ENCODE results near the gene PPIP5K1. TPM values are rescaled to one million over a fixed set of nuclear protein-coding genes. Genes with fewer than 3 reads are reported as not detected.
A peak's percentile ranks its signal among the peaks of the same experiment; 100 is the strongest.
"Not testable (repeated sequence)": the region's sequence is repeated elsewhere in the genome, so short reads cannot be mapped to it uniquely, and the experiment has no call there.

Gene PPIP5K1
- total and polyA plus RNA-seq, 3 donors from 2014 or later = 44.9 to 165 (median 138) TPM

DNA sequence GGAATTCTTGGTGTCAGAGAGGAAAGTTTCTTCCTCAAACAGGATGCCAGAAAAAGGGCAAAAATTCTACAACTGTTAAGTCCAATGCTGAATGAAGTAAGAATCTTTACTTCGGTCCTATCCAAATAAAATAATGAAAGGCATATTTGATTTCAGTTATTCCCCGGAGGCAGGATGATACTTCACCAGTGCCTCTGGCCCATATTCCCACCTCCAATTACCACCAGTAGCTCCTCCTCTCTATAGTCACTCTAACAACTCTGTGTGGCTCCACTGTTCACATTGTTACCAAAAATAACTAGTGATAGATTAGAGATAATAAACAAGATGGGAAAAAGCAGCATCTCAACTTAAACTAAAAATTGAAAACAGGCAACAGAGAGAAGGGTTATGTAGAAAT is 51.9 kb downstream of the PPIP5K1 start:
- no peak overlapping the region for H3K27ac ChIP-seq
- 85 to 90% methylated on average over 2 of the region's 2 CpGs for WGBS, 2 donors
- TF ChIP-seq CTCF (IDR thresholded peaks at IDR 0.05) (no peak), POLR2A (IDR thresholded peaks at IDR 0.05) (no peak)
- no peaks in the 10 kb centered on the region for H3K36me3 ChIP-seq (ENCODE audit: low read depth, missing control alignments)
- no peak for DNase-seq
- H3K27me3 ChIP-seq = no peaks in the 10 kb centered on the region
- H3K4me1 ChIP-seq = no peaks in the 10 kb centered on the region
- intact Hi-C loops (cut with DNase I; ENCODE audit: low total_unique reads) = no loop called here
- no peaks in the 10 kb centered on the region for H3K9me3 ChIP-seq
- H3K4me3 ChIP-seq = no peak overlapping the region

DNA sequence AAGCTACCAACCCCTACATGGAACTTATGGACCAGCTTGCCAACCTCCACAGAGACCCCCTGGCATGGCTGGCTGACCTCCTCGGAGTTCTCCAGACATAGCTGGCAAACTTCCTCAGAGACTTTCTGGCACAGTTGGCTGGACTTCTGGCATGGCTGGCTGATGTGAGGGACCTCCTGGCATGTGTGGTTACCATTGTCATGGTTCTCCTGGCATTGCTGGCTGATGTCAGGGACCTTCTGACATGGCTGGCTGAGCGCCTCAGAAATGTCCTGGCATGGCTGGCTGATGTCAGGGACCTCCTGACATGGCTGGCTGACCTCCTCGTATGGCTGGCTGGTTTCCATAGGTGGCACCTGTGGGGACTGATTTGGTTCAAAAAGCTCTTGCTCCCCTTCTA is 55.1 kb downstream of the PPIP5K1 start:
- H3K27ac ChIP-seq = no peak overlapping the region
- 86% methylated on average over 3 of the region's 3 CpGs; no CpG with 5 or more reads in 1 of the 2 donors for WGBS, 2 donors
- no peaks in the 10 kb centered on the region for H3K27me3 ChIP-seq
- H3K9me3 ChIP-seq = no peaks in the 10 kb centered on the region
- no peak overlapping the region for H3K4me3 ChIP-seq
- TF ChIP-seq CTCF (IDR thresholded peaks at IDR 0.05) (no peak), POLR2A (IDR thresholded peaks at IDR 0.05) (no peak)
- H3K36me3 ChIP-seq (ENCODE audit: low read depth, missing control alignments) = no peaks in the 10 kb centered on the region
- no peak for DNase-seq
- intact Hi-C loops (cut with DNase I; ENCODE audit: low total_unique reads) = no loop called here
- H3K4me1 ChIP-seq = no peaks in the 10 kb centered on the region

DNA sequence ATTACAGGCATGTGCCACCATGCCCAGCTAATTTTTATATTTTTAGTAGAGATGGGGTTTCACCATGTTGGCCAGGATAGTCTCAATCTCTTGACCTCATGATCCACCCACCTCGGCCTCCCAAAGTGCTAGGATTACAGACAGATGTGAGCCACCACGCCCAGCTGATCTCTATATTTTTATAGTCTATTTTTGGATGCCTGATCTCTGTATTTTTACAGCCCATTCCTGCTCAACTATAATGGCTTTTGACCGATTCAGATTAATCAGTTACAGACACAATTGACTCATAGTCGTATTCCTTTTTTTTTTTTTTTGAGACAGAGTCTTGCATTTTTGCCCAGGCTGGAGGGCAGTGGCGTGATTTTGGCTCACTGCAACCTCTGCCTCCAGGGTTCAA is 57.2 kb downstream of the PPIP5K1 start:
- intact Hi-C loops (cut with DNase I; ENCODE audit: low total_unique reads); DNase-seq; H3K9me3 ChIP-seq; H3K4me1 ChIP-seq; H3K36me3 ChIP-seq (ENCODE audit: low read depth, missing control alignments); H3K27me3 ChIP-seq; H3K4me3 ChIP-seq; H3K27ac ChIP-seq: not testable (repeated sequence)
- 83 to 94% methylated on average over 5 of the region's 5 CpGs for WGBS, 2 donors

DNA sequence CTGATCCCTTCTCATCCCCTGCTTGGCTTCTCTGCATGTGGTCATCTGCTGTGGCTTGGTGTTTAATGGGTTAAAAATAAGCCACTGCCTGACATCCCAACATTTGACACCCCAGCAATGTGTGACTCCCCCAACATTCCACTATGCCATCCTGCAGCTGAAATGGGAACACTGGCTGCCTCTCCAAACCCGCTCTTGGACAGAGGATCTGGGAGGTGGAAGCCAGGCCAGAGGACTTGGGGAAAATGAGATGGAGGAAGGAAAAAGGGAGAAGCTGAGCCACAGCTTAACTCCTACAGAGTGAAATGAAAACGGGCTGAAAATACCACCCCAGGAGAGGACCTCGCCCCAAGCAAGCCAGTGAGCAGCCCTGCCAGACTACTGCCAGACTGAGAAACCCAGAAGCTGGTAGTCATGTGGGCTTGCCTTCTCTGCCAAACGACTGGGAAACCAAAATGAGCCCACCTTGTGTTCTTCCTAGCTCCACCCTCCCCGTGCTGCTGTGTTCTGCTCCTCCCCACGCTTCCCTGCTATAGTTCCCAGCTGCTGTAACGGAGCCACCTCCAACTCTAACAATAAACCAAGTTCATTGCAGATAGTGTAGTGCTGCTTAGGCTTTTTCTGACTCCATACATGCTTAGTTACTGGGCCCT is 58.9 kb downstream of the PPIP5K1 start:
- 30 to 50% methylated on average over 7 of the region's 7 CpGs for WGBS, 2 donors
- Histone ChIP-seq H3K9me3 (no peaks in the 10 kb centered on the region), H3K27me3 (no peaks in the 10 kb centered on the region), H3K4me1 (no peaks in the 10 kb centered on the region), H3K36me3 (ENCODE audit: low read depth, missing control alignments) (no peaks in the 10 kb centered on the region), H3K4me3 (no peak overlapping the region), H3K27ac (peak overlapping the region in 1 of 2 donors; percentile 12)
- no peak for TF ChIP-seq CTCF (IDR thresholded peaks at IDR 0.05)
- TF ChIP-seq POLR2A (IDR thresholded peaks at IDR 0.05) = no peak
- DNase-seq = no peak
- intact Hi-C loops (cut with DNase I; ENCODE audit: low total_unique reads) = no loop called here

DNA sequence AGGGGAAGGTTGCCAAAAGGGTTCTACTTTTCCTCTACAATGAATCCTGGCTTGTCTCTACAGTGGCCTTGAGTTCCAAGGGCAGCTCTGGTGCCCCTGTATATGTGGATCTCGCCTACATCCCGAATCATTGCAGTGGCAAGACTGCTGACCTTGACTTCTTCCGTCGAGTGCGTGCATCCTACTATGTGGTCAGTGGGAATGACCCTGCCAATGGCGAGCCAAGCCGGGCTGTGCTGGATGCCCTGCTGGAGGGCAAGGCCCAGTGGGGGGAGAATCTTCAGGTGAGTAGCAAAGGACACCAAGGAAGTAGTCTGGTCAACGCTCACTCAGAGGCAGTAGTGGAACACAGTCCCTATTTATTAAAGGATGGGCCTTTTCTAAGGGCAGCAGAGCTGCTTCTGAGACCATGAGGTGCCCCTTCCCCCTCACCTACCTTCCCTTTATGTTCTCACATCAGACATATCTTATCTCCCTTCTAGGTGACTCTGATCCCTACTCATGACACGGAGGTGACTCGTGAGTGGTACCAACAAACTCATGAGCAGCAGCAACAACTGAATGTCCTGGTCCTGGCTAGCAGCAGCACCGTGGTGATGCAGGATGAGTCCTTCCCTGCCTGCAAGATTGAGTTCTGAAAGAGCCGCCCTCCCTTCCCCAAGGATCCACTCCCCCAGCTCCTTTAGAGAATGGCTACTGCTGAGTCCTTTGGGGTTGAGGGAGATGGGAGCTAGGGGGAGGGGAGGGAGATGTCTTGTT is 60.2 kb downstream of the PPIP5K1 start:
- Histone ChIP-seq H3K27me3 (no peaks in the 10 kb centered on the region), H3K4me3 (no peak overlapping the region), H3K4me1 (no peaks in the 10 kb centered on the region), H3K36me3 (ENCODE audit: low read depth, missing control alignments) (no peaks in the 10 kb centered on the region), H3K9me3 (no peaks in the 10 kb centered on the region), H3K27ac (no peak overlapping the region)
- WGBS, 2 donors = 73 to 90% methylated on average over 12 of the region's 12 CpGs
- no peak for TF ChIP-seq POLR2A (IDR thresholded peaks at IDR 0.05)
- TF ChIP-seq CTCF (IDR thresholded peaks at IDR 0.05) = no peak
- no peak for DNase-seq
- intact Hi-C loops (cut with DNase I; ENCODE audit: low total_unique reads) = no loop called here

Measured in testis (tissue), 3 donors.